Activated CD4-positive, alpha-beta T cell treated with anti-CD3 and anti-CD28 coated beads, Interleukin-2, amount 50 U/mL, for 1 hour (primary cell): ENCODE measurements around the gene STX12.
"Not testable (repeated sequence)": the region's sequence is repeated elsewhere in the genome, so short reads cannot be mapped to it uniquely, and the experiment has no call there.

Experiments
- DNase-seq: peaks from one replicate; pipeline ENCODE4 v3.0.0-alpha.2; 2020

Gene STX12

DNA sequence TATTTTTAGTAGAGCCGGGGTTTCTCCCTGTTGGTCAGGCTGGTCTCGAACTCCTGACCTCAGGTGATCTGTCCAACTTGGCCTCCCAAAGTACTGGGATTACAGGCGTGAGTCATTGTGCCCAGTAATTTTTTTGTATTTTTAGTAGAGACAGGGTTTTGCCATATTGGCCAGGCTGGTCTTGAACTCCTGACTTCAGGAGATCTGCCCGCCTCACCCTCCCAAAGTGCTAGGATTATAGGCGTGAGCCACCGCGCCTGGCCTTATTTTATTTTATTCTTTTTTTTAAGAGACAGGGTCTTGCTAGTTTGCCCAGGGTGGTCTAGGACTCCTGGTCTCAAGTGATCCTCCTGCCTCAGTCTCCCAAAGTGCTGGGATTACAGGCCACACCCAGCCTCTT, 98.1 kb downstream of the STX12 start:
- DNase-seq, result not testable (repeated sequence)

DNA sequence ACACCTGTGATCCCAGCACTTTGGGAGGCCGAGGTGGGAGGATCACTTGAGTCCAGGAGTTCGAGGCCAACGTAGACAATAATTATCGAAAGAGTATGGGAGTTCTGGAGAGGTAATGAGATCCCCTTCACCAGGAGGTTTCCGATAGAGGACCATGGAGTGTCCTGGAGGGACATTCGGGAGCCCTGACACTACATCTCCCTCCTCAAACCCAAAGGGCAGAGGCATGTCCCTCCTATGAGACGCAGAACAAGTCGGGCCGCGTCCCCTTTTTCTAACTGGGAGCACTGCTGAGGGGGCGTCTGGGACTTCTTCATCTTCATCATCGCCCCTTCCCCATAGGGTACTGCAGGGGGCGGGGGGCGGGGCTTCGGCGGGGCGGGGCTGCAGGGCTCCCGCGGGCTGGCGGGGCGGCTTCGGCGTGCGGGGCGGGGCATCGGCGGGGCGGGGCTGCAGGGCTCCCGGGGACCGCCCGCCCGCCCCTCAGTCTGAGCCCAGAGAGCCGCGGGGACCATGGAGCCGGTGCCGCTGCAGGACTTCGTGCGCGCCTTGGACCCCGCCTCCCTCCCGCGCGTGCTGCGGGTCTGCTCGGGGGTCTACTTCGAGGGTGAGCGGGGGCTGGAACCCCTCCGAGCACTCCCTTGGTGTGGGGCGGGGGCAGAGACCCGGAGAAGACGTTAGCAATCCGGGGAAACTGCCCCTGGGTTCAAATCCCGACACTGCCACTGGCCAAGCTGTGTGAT, 99.2 kb downstream of the STX12 start, which contains the start of gene THEMIS2:
Gene THEMIS2 (plus strand): TSS at position 486 of the 743 bp plus-strand sequence. CDS start 28 bp downstream, at position 514.
- DNase-seq, result peak; percentile 81

DNA sequence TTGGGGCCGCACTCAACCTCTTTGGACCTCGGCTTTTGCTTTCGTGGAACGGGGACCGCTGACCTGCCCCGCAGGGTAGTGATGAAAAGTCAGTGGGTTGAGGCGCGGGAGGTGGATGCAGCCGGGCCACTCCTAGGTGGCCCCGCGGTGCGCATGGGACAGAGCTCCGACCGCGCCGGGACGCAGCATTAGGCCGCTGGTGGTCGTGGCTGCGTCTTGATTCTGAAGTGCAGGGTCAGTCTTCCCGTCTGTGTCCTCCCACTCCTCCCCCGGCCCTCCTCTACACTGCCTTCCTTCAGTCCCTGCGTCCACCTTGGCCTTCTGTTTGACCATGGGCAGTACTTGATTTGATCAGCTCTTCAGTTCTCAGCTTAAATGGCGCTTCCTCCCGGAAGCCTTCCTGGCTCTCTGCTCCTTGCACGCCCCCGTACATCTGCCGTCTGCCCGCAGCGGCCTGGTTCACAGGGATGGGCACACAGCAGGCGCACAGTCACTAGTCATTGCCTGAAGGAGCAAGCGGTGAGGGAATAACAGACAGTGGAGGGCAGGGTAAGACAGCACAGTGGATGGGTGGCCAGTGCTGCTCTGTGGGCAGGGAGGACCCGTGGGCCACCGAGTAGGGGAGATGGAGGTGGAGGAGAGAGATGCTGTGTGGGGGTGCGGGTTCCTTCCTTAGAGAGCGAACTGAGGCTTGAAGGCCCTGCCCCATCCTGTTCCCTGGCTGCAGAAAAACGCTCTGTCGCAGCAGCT, 100.0 kb downstream of the STX12 start:
- peak; percentile 27 for DNase-seq

DNA sequence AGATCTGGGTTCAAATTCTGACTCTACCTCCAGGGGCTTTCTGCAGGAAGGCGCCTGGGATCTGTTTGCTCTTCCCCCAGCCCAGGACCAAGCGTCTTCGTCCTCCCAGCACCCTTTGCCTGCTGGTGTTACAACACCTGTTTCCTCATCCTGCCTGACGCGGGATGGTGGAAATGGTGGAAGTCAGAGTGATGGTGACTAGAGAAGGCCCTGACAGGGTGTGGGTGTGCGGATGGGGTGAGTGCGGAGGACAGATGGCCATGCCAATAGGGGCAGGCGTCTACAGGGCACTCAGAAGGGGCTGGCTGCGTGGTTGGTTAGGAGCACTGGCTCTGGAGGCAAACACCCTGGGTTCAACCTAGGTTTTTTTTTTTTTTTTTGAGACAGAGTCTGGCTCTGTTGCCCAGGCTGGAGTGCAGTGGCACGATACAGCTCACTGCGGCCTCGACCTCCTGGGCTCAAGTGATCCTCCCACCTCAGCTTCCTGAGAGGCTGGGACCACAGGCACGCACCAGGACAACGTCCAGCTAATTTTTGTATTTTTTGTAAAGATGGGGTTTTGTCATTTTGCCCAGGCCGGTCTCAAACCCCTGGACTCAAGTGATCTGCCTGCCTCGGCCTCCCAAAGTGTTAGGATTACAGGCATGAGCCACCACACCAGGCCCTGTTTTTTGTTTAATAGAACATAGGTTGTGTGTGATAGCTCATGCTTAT, 100.8 kb downstream of the STX12 start:
- DNase-seq, result no peak
